ENCODE data around the gene SND1. TPM values are rescaled to one million over a fixed set of nuclear protein-coding genes. Genes with fewer than 3 reads are reported as not detected.

Gene SND1
- total and polyA plus RNA-seq, 2 donors (not counting 3 experiments of a cell fraction or from before 2014, with no cell fraction given), result 116 to 249 TPM

GRCh38 chr7:127718340-127718679 lies 66.3 kb downstream of the SND1 start:
- Histone ChIP-seq H3K9me1 (replicated peaks; ENCODE audit: control insufficient read depth, extremely low read depth, insufficient read depth, low read length) (no peaks in the 10 kb centered on the region), H3K27ac (ENCODE audit: insufficient read depth, low read depth, low read length) (no peak overlapping the region), H3K4me2 (ENCODE audit: insufficient read depth, low read length) (no peak overlapping the region), H3K4me3 (replicated peaks in 1 of 3; ENCODE audit: insufficient read depth in 1 of 3, low read depth in 1 of 3, low read length in 3 of 3) (no peak overlapping the region), H2AFZ (ENCODE audit: low read depth, low read length) (no peak overlapping the region), H3K36me3 (ENCODE audit: control insufficient read depth in 2 of 2, extremely low read depth in 1 of 2, insufficient read depth in 2 of 2, low read length in 2 of 2) (peaks cover 0 to 9% of the 10 kb centered on the region in 2 experiments), H3K9me3 (replicated peaks; ENCODE audit: control insufficient read depth, insufficient read depth, low read length) (no peaks in the 10 kb centered on the region), H3K9ac (replicated peaks; ENCODE audit: extremely low read depth, insufficient read depth, low read length) (no peak overlapping the region), H3K4me1 (ENCODE audit: control insufficient read depth, extremely low read depth, insufficient read depth, low read length) (peaks cover 6% of the 10 kb centered on the region), H3K27me3 (ENCODE audit: control insufficient read depth in 2 of 2, insufficient read depth in 2 of 2, low read length in 2 of 2) (no peaks in the 10 kb centered on the region), H4K20me1 (replicated peaks; ENCODE audit: control insufficient read depth, extremely low read depth, insufficient read depth, low read length) (peaks cover 6% of the 10 kb centered on the region), H3K79me2 (ENCODE audit: control insufficient read depth, insufficient read depth, low read length) (peaks cover 61% of the 10 kb centered on the region)
- ChIA-PET CTCF (interaction anchor here (1.8 to 3.2 kb wide), 2 partner anchors 10 to 491 kb away, joined by 15 to 22 read pairs; no protein-coding TSS in a partner anchor), POLR2A (no interaction called here)
- no peak for FAIRE-seq
- TF ChIP-seq POLR2A (IDR thresholded peaks at IDR 0.05; ENCODE audit: low read depth, low read length) (no peak), MAX (IDR thresholded peaks at IDR 0.05; ENCODE audit: insufficient read depth, insufficient read length) (no peak), CTCF (IDR thresholded peaks at IDR 0.05; ENCODE audit: extremely low read depth in 1 of 2, insufficient read depth in 1 of 2, low read depth in 1 of 2, low read length in 2 of 2) (no peak), MYC (IDR thresholded peaks at IDR 0.05; ENCODE audit: low read depth, low read length) (no peak), POLR2AphosphoS5 (IDR thresholded peaks at IDR 0.05; ENCODE audit: insufficient read depth, low read depth, low read length) (no peak), FOS (IDR thresholded peaks at IDR 0.05; ENCODE audit: borderline replicate concordance, insufficient read depth, low read length) (no peak), EZH2 (IDR thresholded peaks at IDR 0.05; ENCODE audit: borderline replicate concordance, low read depth, low read length, severe bottlenecking) (no peak), GATA2 (IDR thresholded peaks at IDR 0.05; ENCODE audit: insufficient read depth, insufficient read length, low read depth, low read length) (no peak), JUN (IDR thresholded peaks at IDR 0.05; ENCODE audit: borderline replicate concordance, insufficient read depth, insufficient read length, low read depth) (no peak)
- no TSS peak for BruUV-seq (replicated peaks)
- dilution Hi-C loops (cut with MboI; ENCODE audit: extremely low pct_ligation_motif_present, low sequenced_read_pairs) (loop anchor here (25.0 kb wide), 1 partner anchor 494 kb away; no protein-coding TSS in a partner anchor), intact Hi-C loops (cut with micrococcal nuclease) (no loop called here)
- DNase-seq (ENCODE audit: low read depth, low spot score), result no peak

All from endothelial cell of umbilical vein (primary cell).